Activated naive CD8-positive, alpha-beta T cell treated with anti-CD3 and anti-CD28 coated beads, Interleukin-2, amount 50 U/mL, for 16 hours (primary cell): ENCODE results near the gene DCDC1.

ENCODE experiments used
- DNase-seq: peaks from one replicate; pipeline ENCODE4 v3.0.0-alpha.2; 2020; ENCODE audit warnings: low read depth, low spot score

Gene DCDC1

GRCh38 chr11:30908857-30909256, 460.7 kb downstream of the DCDC1 start:
- DNase-seq, result no peak

- no peak for DNase-seq
Measured at GRCh38 chr11:30908272-30908671, 461.3 kb downstream of the DCDC1 start.

GRCh38 chr11:30902929-30903328, 466.6 kb downstream of the DCDC1 start:
- DNase-seq, result no peak

GRCh38 chr11:30895046-30895445, 474.5 kb downstream of the DCDC1 start:
- no peak for DNase-seq

DNA sequence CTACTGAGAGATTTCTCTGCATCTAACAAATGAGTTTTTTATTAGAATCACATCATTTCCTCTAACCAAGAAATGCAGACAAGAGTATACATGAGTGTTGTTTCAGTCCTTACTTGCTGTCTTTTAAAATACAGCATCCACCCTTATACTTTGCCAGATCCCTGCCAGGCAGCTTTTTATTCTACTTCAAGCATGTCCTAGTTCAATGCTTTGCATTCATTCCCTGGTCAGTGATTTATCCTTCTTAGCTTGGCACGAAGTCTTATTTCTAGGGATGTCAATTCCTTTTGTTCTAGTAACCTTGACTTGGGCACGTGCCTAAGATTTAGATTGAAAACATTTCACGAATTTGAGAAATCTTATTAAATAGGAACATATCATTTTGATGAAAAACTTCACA, 476.2 kb downstream of the DCDC1 start:
- DNase-seq, result no peak

- DNase-seq, result no peak
Measured at GRCh38 chr11:30889143-30889794, 480.3 kb downstream of the DCDC1 start.

- no peak for DNase-seq
Measured at GRCh38 chr11:30879322-30880005, 490.1 kb downstream of the DCDC1 start.

DNA sequence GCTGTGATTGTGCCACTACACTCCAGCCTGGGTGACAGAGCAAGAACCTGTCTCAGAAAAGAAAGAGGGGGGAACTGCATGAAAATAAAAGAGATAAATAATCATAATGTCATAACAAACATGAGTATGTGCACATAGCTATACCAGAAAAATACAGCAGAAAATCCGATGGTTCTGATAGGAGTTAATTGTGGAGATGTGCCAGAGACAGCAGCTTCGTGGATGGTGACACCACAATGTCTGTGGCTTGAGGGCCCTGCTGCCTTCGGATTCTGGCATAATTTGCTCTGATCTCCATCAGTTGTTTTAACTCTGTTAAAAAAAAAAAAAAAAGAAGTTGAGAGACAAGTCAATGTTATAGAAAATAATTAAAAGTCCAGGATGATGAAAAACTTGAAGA, 491.1 kb downstream of the DCDC1 start:
- no peak for DNase-seq

- DNase-seq, result no peak
Measured at GRCh38 chr11:30876663-30877396, 492.7 kb downstream of the DCDC1 start.

DNA sequence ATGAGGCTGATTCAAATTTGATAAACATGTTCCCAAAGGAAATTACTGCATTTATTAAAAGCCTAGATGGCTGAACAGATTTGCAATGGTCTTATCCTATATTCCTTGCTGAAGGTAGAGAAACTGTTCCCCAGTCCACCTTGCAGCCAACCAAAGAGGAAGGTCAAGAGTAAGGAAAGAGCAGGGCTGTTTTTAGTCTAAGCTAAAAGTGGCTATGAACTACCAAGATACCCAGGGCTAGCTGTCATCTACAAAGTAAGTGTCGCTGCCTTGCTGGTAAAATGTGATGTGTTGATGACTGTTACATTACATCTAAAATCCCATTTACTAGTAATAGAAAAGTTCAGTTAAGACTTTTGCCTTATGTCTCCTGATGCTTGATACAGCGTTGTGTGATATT, 493.3 kb downstream of the DCDC1 start:
- no peak for DNase-seq

- DNase-seq, result no peak
Measured at GRCh38 chr11:30875806-30876205, 493.7 kb downstream of the DCDC1 start.

DNA sequence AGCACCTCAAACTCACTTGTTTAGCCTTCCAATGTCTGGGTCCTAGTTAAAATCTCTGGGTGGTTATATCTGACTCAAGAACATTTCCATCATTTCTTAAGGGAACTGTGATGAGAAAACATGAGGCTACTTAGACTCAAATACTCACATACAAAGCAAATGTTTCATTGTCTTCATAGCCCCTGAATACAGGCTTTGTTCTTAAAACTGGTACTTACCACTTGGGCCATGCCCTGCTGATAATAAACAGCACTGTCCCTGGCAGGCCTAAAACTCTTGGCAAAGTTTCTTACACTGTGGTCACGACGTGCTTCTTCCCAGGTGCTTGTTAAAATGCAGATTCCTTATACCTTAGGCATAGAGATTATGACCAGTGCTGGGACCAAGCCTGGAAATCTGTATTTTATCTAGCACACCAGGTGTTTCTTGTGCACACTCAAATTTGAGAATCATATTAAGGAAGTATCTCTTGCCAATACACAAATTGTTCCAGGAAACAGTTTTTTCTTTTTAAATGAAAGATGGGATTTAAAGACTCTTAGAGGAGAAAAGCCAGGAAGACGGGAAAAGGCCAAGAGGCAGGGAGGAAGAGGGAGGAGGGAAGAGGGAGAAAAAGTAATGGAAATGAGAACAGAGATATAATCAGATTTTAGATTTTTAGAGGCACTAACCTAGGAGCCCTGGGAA, 495.5 kb downstream of the DCDC1 start:
- DNase-seq, result no peak

- no peak for DNase-seq
Measured at GRCh38 chr11:30868626-30869081, 500.9 kb downstream of the DCDC1 start.

- DNase-seq, result no peak
Measured at GRCh38 chr11:30863209-30863608, 506.3 kb downstream of the DCDC1 start.

GRCh38 chr11:30861531-30861930, 508.0 kb downstream of the DCDC1 start:
- no peak for DNase-seq

- no peak for DNase-seq
Measured at GRCh38 chr11:30861064-30861463, 508.5 kb downstream of the DCDC1 start.

DNA sequence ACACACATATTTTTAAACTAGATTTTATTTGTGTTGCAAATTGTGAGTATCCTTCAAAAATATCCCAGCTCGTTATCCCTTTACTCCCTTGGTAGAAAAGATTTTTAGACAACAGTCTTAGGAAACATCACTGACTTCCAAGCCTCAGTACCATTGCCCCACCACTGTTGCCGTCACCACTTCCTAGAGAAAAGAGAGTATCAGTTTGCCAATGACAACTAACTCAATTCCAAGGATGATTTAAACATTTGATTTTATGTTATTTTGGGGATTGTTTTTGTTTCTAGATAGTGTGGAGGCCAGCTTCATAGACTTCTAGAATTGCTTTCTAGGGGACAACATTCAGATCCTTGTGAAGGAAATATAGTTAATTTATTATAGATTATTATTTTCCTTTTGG, 509.4 kb downstream of the DCDC1 start:
- no peak for DNase-seq

DNA sequence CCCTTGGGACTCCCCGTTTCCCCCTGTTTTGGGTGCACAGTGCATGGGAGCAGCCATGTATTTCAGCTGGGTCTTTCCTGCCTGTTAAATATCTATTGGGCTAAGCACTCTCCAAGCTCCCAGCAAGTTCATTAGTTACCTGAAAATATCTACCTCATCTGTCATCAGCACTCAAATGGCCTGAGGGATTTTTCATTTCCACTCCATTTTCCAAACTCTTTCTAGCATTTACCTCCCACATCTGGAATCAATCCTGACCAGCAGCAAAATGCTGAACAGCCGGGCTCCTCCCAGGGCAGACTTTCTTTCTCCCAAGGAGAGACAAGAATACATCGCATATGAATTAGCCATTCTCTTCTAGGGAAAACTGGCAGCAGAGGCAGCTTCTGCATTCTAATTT, 509.9 kb downstream of the DCDC1 start:
- no peak for DNase-seq

- no peak for DNase-seq
Measured at GRCh38 chr11:30855383-30856006, 514.0 kb downstream of the DCDC1 start.

DNA sequence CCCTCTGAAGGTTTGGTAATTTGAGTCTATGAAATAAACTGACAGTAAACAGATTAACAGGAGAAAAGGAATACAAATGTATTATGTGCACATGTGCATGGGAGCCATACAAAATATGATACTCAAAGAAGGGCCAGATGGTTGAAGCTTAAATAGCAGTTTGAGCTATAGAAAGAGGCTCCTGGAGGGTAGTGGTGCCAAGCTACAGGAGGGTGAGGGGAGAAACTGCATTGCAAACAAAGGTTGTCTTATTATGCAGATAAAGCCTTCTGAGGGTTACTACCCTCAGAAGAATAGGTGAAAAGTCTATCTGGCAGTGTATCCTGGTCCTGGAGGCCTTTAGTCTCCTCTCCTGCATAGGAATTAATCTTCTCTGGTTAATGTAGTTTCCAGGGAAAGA, 516.1 kb downstream of the DCDC1 start:
- DNase-seq, result no peak

DNA sequence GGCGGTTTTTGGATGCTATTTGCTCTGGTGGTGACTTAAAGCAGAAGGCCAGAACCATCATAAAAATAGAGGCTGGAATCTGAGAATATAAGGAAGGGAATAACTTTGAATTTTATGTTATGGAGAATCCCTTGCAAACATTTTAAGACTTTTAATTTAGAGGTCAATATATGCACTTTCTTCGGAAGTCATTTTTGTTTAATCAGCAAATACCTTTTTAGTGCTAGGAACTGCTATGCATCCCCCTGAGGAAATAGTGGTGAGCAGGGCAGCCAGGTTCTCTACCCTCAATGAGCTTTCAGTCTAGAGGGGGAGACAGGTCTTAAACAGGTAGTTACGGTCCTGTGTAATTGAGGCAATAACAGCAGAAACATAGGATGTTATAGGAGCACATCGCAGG, 516.9 kb downstream of the DCDC1 start:
- DNase-seq, result no peak

GRCh38 chr11:30852091-30852490, 517.4 kb downstream of the DCDC1 start:
- DNase-seq, result no peak
